Measurements from ENCODE around the gene HCN1. TPM values are rescaled to one million over a fixed set of nuclear protein-coding genes. Genes with fewer than 3 reads are reported as not detected.

Gene HCN1
- polyA plus RNA-seq, 3 donors, result not detected

- no peaks in the 10 kb centered on the region for H3K27me3 ChIP-seq (ENCODE audit: control insufficient read depth in 2 of 2, insufficient read depth in 2 of 2, low read length in 2 of 2)
- no peaks in the 10 kb centered on the region for H3K79me2 ChIP-seq (ENCODE audit: insufficient read depth, low read length)
- H4K20me1 ChIP-seq (ENCODE audit: insufficient read depth, low read length), result no peaks in the 10 kb centered on the region
- H3K27ac ChIP-seq (ENCODE audit: low read depth in 1 of 2, low read length in 2 of 2), result no peak overlapping the region
- Mint-ChIP-seq H3K27ac (no peak overlapping the region), H3K4me3 (no peak overlapping the region), H3K4me1 (no peaks in the 10 kb centered on the region), H3K27me3 (ENCODE audit: low read depth in 3 of 3) (peaks cover 1 to 2% (median 1%) of the 10 kb centered on the region in 3 donors), H3K36me3 (no peaks in the 10 kb centered on the region), H3K9me3 (peaks cover 0 to 4% (median 0%) of the 10 kb centered on the region in 7 donors)
- H3K4me1 ChIP-seq (ENCODE audit: control insufficient read depth in 1 of 2, insufficient read depth in 2 of 2, low read length in 2 of 2), result no peaks in the 10 kb centered on the region
- intact Hi-C loops (cut with micrococcal nuclease), result no loop called here
- H3K36me3 ChIP-seq (replicated peaks in 1 of 2; ENCODE audit: control insufficient read depth in 1 of 2, insufficient read depth in 2 of 2, low read length in 2 of 2), result no peaks in the 10 kb centered on the region
- H3K4me3 ChIP-seq (replicated peaks in 1 of 3; ENCODE audit: low read depth in 2 of 3, low read length in 3 of 3), result no peak overlapping the region
- WGBS (ENCODE audit: insufficient coverage), result no CpG with 5 or more reads among the region's 2 CpGs
- no peak overlapping the region for H3K4me2 ChIP-seq (replicated peaks; ENCODE audit: extremely low read depth, low read length, poor library complexity, severe bottlenecking)
- H3K9me3 ChIP-seq (replicated peaks in 1 of 2; ENCODE audit: control insufficient read depth in 1 of 2, insufficient read depth in 1 of 2, low read length in 2 of 2), result peaks cover 0 to 4% of the 10 kb centered on the region in 2 donors
- no peak overlapping the region for H2AFZ ChIP-seq (ENCODE audit: insufficient read depth, low read depth, low read length, poor library complexity, severe bottlenecking)
- no peak overlapping the region for H3K9ac ChIP-seq (ENCODE audit: insufficient read depth, low read length, poor library complexity, severe bottlenecking)
- no peak for DNase-seq
- TF ChIP-seq CTCF (IDR thresholded peaks at IDR 0.05), result no peak
Measured at GRCh38 chr5:45687701-45688100, 8.5 kb downstream of the HCN1 start.

- H3K4me3 ChIP-seq (replicated peaks in 1 of 3; ENCODE audit: low read depth in 2 of 3, low read length in 3 of 3), result no peak overlapping the region
- H2AFZ ChIP-seq (ENCODE audit: insufficient read depth, low read depth, low read length, poor library complexity, severe bottlenecking), result no peak overlapping the region
- Mint-ChIP-seq H3K4me1 (no peaks in the 10 kb centered on the region), H3K9me3 (peaks cover 0 to 4% (median 0%) of the 10 kb centered on the region in 7 donors), H3K27ac (no peak overlapping the region), H3K4me3 (no peak overlapping the region), H3K27me3 (ENCODE audit: low read depth in 3 of 3) (peaks cover 1 to 2% (median 1%) of the 10 kb centered on the region in 3 donors), H3K36me3 (no peaks in the 10 kb centered on the region)
- H3K79me2 ChIP-seq (ENCODE audit: insufficient read depth, low read length), result no peaks in the 10 kb centered on the region
- no peak for TF ChIP-seq CTCF (IDR thresholded peaks at IDR 0.05)
- no peak for DNase-seq
- WGBS (ENCODE audit: insufficient coverage), result 92% methylated on average over 2 of the region's 2 CpGs
- peaks cover 0 to 4% of the 10 kb centered on the region in 2 donors for H3K9me3 ChIP-seq (replicated peaks in 1 of 2; ENCODE audit: control insufficient read depth in 1 of 2, insufficient read depth in 1 of 2, low read length in 2 of 2)
- H3K27ac ChIP-seq (ENCODE audit: low read depth in 1 of 2, low read length in 2 of 2), result no peak overlapping the region
- H3K9ac ChIP-seq (ENCODE audit: insufficient read depth, low read length, poor library complexity, severe bottlenecking), result no peak overlapping the region
- no peaks in the 10 kb centered on the region for H3K36me3 ChIP-seq (replicated peaks in 1 of 2; ENCODE audit: control insufficient read depth in 1 of 2, insufficient read depth in 2 of 2, low read length in 2 of 2)
- H3K4me1 ChIP-seq (ENCODE audit: control insufficient read depth in 1 of 2, insufficient read depth in 2 of 2, low read length in 2 of 2), result no peaks in the 10 kb centered on the region
- H3K27me3 ChIP-seq (ENCODE audit: control insufficient read depth in 2 of 2, insufficient read depth in 2 of 2, low read length in 2 of 2), result no peaks in the 10 kb centered on the region
- no peak overlapping the region for H3K4me2 ChIP-seq (replicated peaks; ENCODE audit: extremely low read depth, low read length, poor library complexity, severe bottlenecking)
- intact Hi-C loops (cut with micrococcal nuclease), result no loop called here
- H4K20me1 ChIP-seq (ENCODE audit: insufficient read depth, low read length), result no peaks in the 10 kb centered on the region
Measured at GRCh38 chr5:45686620-45687019, 9.6 kb downstream of the HCN1 start.
